MM.1S (cell line): Measurements from ENCODE around the gene DAB2IP.

Experiments used
- DNase-seq: peaks from one replicate; pipeline ENCODE4 v3.0.0-alpha.2; 2015
- H2AFZ ChIP-seq: fragments of 300-600 bp; sonication (generic); 2 replicates; pipeline ENCODE4 v1.6.0; 2016; ENCODE audit warnings: antibody characterized with exemption, low read length
- H3F3A ChIP-seq: fragments of 300-600 bp; sonication (generic); 2 replicates; pipeline ENCODE4 v1.6.1; 2016; ENCODE audit warnings: mild to moderate bottlenecking, antibody characterized with exemption, low read length, moderate library complexity, mixed read lengths; ENCODE audit not compliant: insufficient read depth
- H3K27ac ChIP-seq: fragments of 300-600 bp; sonication (generic); 2 replicates; pipeline ENCODE4 v1.5.1; 2016; ENCODE audit warnings: mild to moderate bottlenecking, low read length
- H3K27me3 ChIP-seq: fragments of 300-600 bp; sonication (generic); replicated peaks from 2 replicates; pipeline ENCODE4 v1.6.0; 2016; ENCODE audit warnings: low read length; ENCODE audit not compliant: insufficient read depth
- H3K36me3 ChIP-seq: fragments of 300-600 bp; sonication (generic); replicated peaks from 2 replicates; pipeline ENCODE4 v1.6.1; 2016; ENCODE audit warnings: mild to moderate bottlenecking, low read length, mixed read lengths; ENCODE audit not compliant: insufficient read depth
- H3K4me1 ChIP-seq: fragments of 300-600 bp; sonication (generic); 2 replicates; pipeline ENCODE4 v1.6.1; 2016; ENCODE audit warnings: low read length, mixed read lengths
- H3K4me2 ChIP-seq: fragments of 300-600 bp; sonication (generic); 2 replicates; pipeline ENCODE4 v1.6.0; 2016; ENCODE audit warnings: low read depth, low read length
- H3K4me3 ChIP-seq: fragments of 300-600 bp; sonication (generic); 2 replicates; pipeline ENCODE4 v1.5.1; 2016; ENCODE audit warnings: low read length, mixed read lengths
- H3K79me2 ChIP-seq: fragments of 300-600 bp; sonication (generic); 2 replicates; pipeline ENCODE4 v1.6.1; 2016; ENCODE audit warnings: mixed run types, low read length, mixed read lengths
- H3K9ac ChIP-seq: fragments of 300-600 bp; sonication (generic); 2 replicates; pipeline ENCODE4 v1.6.1; 2016; ENCODE audit warnings: low read length, mixed read lengths
- H3K9me2 ChIP-seq: fragments of 300-600 bp; sonication (generic); replicated peaks from 2 replicates; pipeline ENCODE4 v1.6.1; 2016; ENCODE audit warnings: mild to moderate bottlenecking, low read length, mixed read lengths; ENCODE audit not compliant: insufficient read depth
- H3K9me3 ChIP-seq: fragments of 300-600 bp; sonication (generic); replicated peaks from 2 replicates; pipeline ENCODE4 v1.6.1; 2016; ENCODE audit warnings: mild to moderate bottlenecking, low read length, mixed read lengths; ENCODE audit not compliant: insufficient read depth
- H4K20me1 ChIP-seq: fragments of 300-600 bp; sonication (generic); 2 replicates; pipeline ENCODE4 v1.6.1; 2016; ENCODE audit warnings: mild to moderate bottlenecking, low read length, moderate library complexity, mixed read lengths; ENCODE audit not compliant: insufficient read depth
- CTCF ChIP-seq: fragments of 300-600 bp; sonication (generic); IDR thresholded peaks from 2 replicates; pipeline ENCODE4 v1.5.1; 2016; ENCODE audit warnings: antibody characterized with exemption, low read length, mixed read lengths
- EZH2 ChIP-seq: fragments of 300-600 bp; sonication (generic); optimal IDR thresholded peaks from 2 replicates; pipeline ENCODE3; 2017; ENCODE audit warnings: low read depth, mild to moderate bottlenecking, antibody characterized with exemption, low read length, mixed read lengths
- EZH2phosphoT487 ChIP-seq: fragments of 300-600 bp; sonication (generic); IDR thresholded peaks from 2 replicates; pipeline ENCODE4 v1.6.1; 2018; ENCODE audit warnings: antibody characterized with exemption, low read length

The DAB2IP gene

GRCh38 chr9:121771418-121771817, 120.0 kb downstream of the DAB2IP start:
- H4K20me1 ChIP-seq = no peaks in the 10 kb centered on the region
- TF ChIP-seq EZH2phosphoT487 (no peak), CTCF (no peak), EZH2 (no peak)
- H3K27me3 ChIP-seq = no peaks in the 10 kb centered on the region
- DNase-seq = no peak
- H3K4me3 ChIP-seq = no peak overlapping the region
- no peak overlapping the region for H3K27ac ChIP-seq
- no peak overlapping the region for H2AFZ ChIP-seq
- H3K4me1 ChIP-seq = no peaks in the 10 kb centered on the region
- H3K79me2 ChIP-seq = no peaks in the 10 kb centered on the region
- H3F3A ChIP-seq = no peaks in the 10 kb centered on the region
- no peak overlapping the region for H3K9ac ChIP-seq
- no peaks in the 10 kb centered on the region for H3K36me3 ChIP-seq
- no peaks in the 10 kb centered on the region for H3K9me3 ChIP-seq
- no peaks in the 10 kb centered on the region for H3K9me2 ChIP-seq
- no peak overlapping the region for H3K4me2 ChIP-seq

GRCh38 chr9:121771851-121772599, 120.6 kb downstream of the DAB2IP start:
- Histone ChIP-seq H3K79me2 (no peaks in the 10 kb centered on the region), H3K9me3 (no peaks in the 10 kb centered on the region), H3K9ac (no peak overlapping the region), H3K9me2 (no peaks in the 10 kb centered on the region), H3F3A (no peaks in the 10 kb centered on the region), H3K4me2 (no peak overlapping the region), H3K4me1 (no peaks in the 10 kb centered on the region), H2AFZ (no peak overlapping the region), H4K20me1 (no peaks in the 10 kb centered on the region), H3K4me3 (no peak overlapping the region), H3K27me3 (no peaks in the 10 kb centered on the region), H3K36me3 (no peaks in the 10 kb centered on the region), H3K27ac (no peak overlapping the region)
- no peak for DNase-seq
- TF ChIP-seq EZH2 = no peak
- TF ChIP-seq CTCF = no peak
- TF ChIP-seq EZH2phosphoT487 = no peak

- H3K79me2 ChIP-seq = no peaks in the 10 kb centered on the region
- no peaks in the 10 kb centered on the region for H3K36me3 ChIP-seq
- H3K4me1 ChIP-seq = no peaks in the 10 kb centered on the region
- H3K27me3 ChIP-seq = no peaks in the 10 kb centered on the region
- no peak overlapping the region for H3K4me3 ChIP-seq
- no peaks in the 10 kb centered on the region for H4K20me1 ChIP-seq
- no peaks in the 10 kb centered on the region for H3K9me2 ChIP-seq
- no peaks in the 10 kb centered on the region for H3K9me3 ChIP-seq
- no peaks in the 10 kb centered on the region for H3F3A ChIP-seq
- no peak for TF ChIP-seq EZH2
- H2AFZ ChIP-seq = no peak overlapping the region
- DNase-seq = no peak
- no peak overlapping the region for H3K9ac ChIP-seq
- H3K4me2 ChIP-seq = no peak overlapping the region
- H3K27ac ChIP-seq = no peak overlapping the region
Observed at GRCh38 chr9:121772600-121773285, 121.3 kb downstream of the DAB2IP start.
